B cell (primary cell): ENCODE results near the gene DCHS2. TPM values are rescaled to one million over a fixed set of nuclear protein-coding genes. Genes with fewer than 3 reads are reported as not detected.

ENCODE experiments used
- ATAC-seq: fragments of 200-7000 bp; cut with Tn5 transposase; one replicate; pipeline ENCODE4 v1.10.0; 2021; ENCODE audit warnings: low read depth, mild to moderate bottlenecking, moderate number of reproducible peaks, moderate library complexity
- CTCF ChIA-PET: fragments of 350-600 bp; sonication (Branson Sonifier 250); formaldehyde crosslinking; loops from one replicate; lab custom pipeline; 2021; ENCODE audit warnings: antibody characterized with exemption, inconsistent platforms; lab: Charles Lee
- POLR2A ChIA-PET: fragments of 350-600 bp; sonication (Branson Sonifier 250); formaldehyde crosslinking; loops from one replicate; lab custom pipeline; 2021; ENCODE audit warnings: antibody characterized with exemption; lab: Charles Lee
- DNase-seq: peaks from one replicate; pipeline ENCODE4 v3.0.0; 2013
- H2AFZ ChIP-seq: 2 replicates; pipeline ENCODE4 v1.6.1; 2012; ENCODE audit warnings: mild to moderate bottlenecking, low read depth, low read length; ENCODE audit not compliant: insufficient read depth, poor library complexity, severe bottlenecking
- H3K27ac ChIP-seq, 2 donors: 1 replicate in 1 of 2; 2 replicates in 1 of 2; pipeline ENCODE4 v1.5.1; 2012 to 2013; ENCODE audit warnings: low read length in 2 of 2, mild to moderate bottlenecking in 2 of 2, moderate library complexity in 1 of 2
- H3K27me3 ChIP-seq, 4 experiments: fragments of 200-600 bp in 1 of 4; sonication (generic) in 1 of 4; replicated peaks in 1 of 4; 1 replicate in 2 of 4; 2 replicates in 2 of 4; pipeline versions ENCODE4 v1.6.1 to v1.7.0; 2013 to 2016; ENCODE audit warnings: low read length in 3 of 4, mild to moderate bottlenecking in 2 of 4, mixed read lengths in 1 of 4, moderate library complexity in 1 of 4; ENCODE audit not compliant: insufficient read depth in 4 of 4, control insufficient read depth in 3 of 4; ENCODE audit errors: control extremely low read depth in 1 of 4
- H3K36me3 ChIP-seq, 2 experiments: replicated peaks in 1 of 2; 1 replicate in 1 of 2; 2 replicates in 1 of 2; pipeline versions ENCODE4 v1.6.1 to v1.7.1; 2013; ENCODE audit warnings: low read length in 1 of 2; ENCODE audit not compliant: insufficient read depth in 2 of 2, control insufficient read depth in 1 of 2; ENCODE audit errors: control extremely low read depth in 1 of 2, extremely low read depth in 1 of 2
- H3K4me1 ChIP-seq, 2 donors: fragments of 200-600 bp in 1 of 2; sonication (generic) in 1 of 2; 1 replicate in 1 of 2; 2 replicates in 1 of 2; pipeline versions ENCODE4 v1.5.1 to v1.6.1; 2013 to 2017; ENCODE audit warnings: low read length in 2 of 2; ENCODE audit not compliant: control insufficient read depth in 2 of 2, insufficient read depth in 2 of 2
- H3K4me2 ChIP-seq: replicated peaks from 2 replicates; pipeline ENCODE3; 2012; ENCODE audit warnings: mild to moderate bottlenecking, low read depth, low read length; ENCODE audit not compliant: poor library complexity, severe bottlenecking
- H3K4me3 ChIP-seq, 5 experiments: fragments of 200-600 bp in 1 of 5; sonication (generic) in 1 of 5; 1 replicate in 3 of 5; 2 replicates in 2 of 5; pipeline versions ENCODE4 v1.5.1 to v1.7.0; 2011 to 2016; ENCODE audit warnings: low read length in 4 of 5, mild to moderate bottlenecking in 4 of 5, low read depth in 2 of 5, control low read depth in 1 of 5, moderate library complexity in 1 of 5; ENCODE audit not compliant: insufficient read depth in 1 of 5; ENCODE audit errors: control extremely low read depth in 1 of 5, extremely low read depth in 1 of 5
- H3K79me2 ChIP-seq: fragments of 200-600 bp; sonication (generic); one replicate; pipeline ENCODE4 v1.6.0; 2016; ENCODE audit warnings: low read length; ENCODE audit not compliant: control insufficient read depth, insufficient read depth
- H3K9ac ChIP-seq: fragments of 200-600 bp; sonication (generic); 2 replicates; pipeline ENCODE4 v1.6.1; 2017; ENCODE audit warnings: mild to moderate bottlenecking, low read length, moderate library complexity
- H3K9me3 ChIP-seq, 3 donors: one replicate each; pipeline versions ENCODE4 v1.6.1 to v1.7.1; 2013; ENCODE audit warnings: low read length in 2 of 3; ENCODE audit not compliant: control insufficient read depth in 2 of 3, insufficient read depth in 1 of 3; ENCODE audit errors: control extremely low read depth in 1 of 3
- H4K20me1 ChIP-seq: 2 replicates; pipeline ENCODE4 v1.6.0; 2012; ENCODE audit warnings: mild to moderate bottlenecking, low read length; ENCODE audit not compliant: insufficient read depth, control insufficient read depth, poor library complexity, severe bottlenecking
- H3K27ac Mint-ChIP-seq: one replicate; pipeline ENCODE4 v1.8.0; 2021; ENCODE audit warnings: mixed read lengths
- H3K27me3 Mint-ChIP-seq: one replicate; pipeline ENCODE4 v1.8.0; 2021; ENCODE audit warnings: mixed read lengths
- H3K4me1 Mint-ChIP-seq: one replicate; pipeline ENCODE4 v1.8.0; 2021; ENCODE audit warnings: mixed read lengths
- H3K4me3 Mint-ChIP-seq: one replicate; pipeline ENCODE4 v1.8.0; 2021; ENCODE audit warnings: mixed read lengths
- H3K9me3 Mint-ChIP-seq: one replicate; pipeline ENCODE4 v1.8.0; 2022; ENCODE audit warnings: mixed read lengths; ENCODE audit not compliant: insufficient read depth
- CTCF ChIP-seq: fragments of 200-600 bp; IDR thresholded peaks from one replicate; pipeline ENCODE4 v1.8.0; 2022; ENCODE audit warnings: antibody characterized with exemption, mild to moderate bottlenecking
- EZH2 ChIP-seq: IDR thresholded peaks from 2 replicates; pipeline ENCODE4 v1.6.1; 2012; ENCODE audit warnings: borderline replicate concordance, low read depth, mild to moderate bottlenecking, moderate library complexity, low read length; ENCODE audit not compliant: insufficient read depth, poor library complexity, severe bottlenecking
- WGBS: methylation state at CpG from one replicate; pipeline ENCODE4 v1.1.5; 2013; ENCODE audit warnings: missing lambda C conversion rate; ENCODE audit not compliant: insufficient coverage; 5-methylcytosine and 5-hydroxymethylcytosine counted together
- intact Hi-C: fragments of 100-400 bp; cut with micrococcal nuclease; formaldehyde crosslinking; loops from one replicate; pipeline ENCODE4 v1.10.0; 2022
- polyA plus RNA-seq: library from polyadenylated mRNA; depleted of rRNA; stranded (reverse); fragments of >200 nt; gene quantifications from 2 replicates; pipeline ENCODE4 v1.2.3, GENCODE V29; 2012
- total RNA-seq, 2 donors: library from RNA; stranded (reverse); fragments of 120-200 nt in 1 of 2; gene quantifications; 1 replicate in 1 of 2; 2 replicates in 1 of 2; pipeline versions ENCODE4 v1.2.3 to v1.2.4, GENCODE V29; 2013 to 2022

The DCHS2 gene
- total and polyA plus RNA-seq, 2 donors (not counting 1 experiment from before 2014, with no cell fraction given), result 0.02 to 0.06 TPM

GRCh38 chr4:154534296-154534695 is 42.7 kb upstream of the DCHS2 start:
- H3K36me3 ChIP-seq, result peaks cover 6 to 22% of the 10 kb centered on the region in 2 experiments
- Mint-ChIP-seq H3K27ac (no peak overlapping the region), H3K9me3 (no peaks in the 10 kb centered on the region), H3K4me3 (no peak overlapping the region), H3K4me1 (no peaks in the 10 kb centered on the region), H3K27me3 (no peaks in the 10 kb centered on the region)
- no peak overlapping the region for H2AFZ ChIP-seq
- no peaks in the 10 kb centered on the region for H3K27me3 ChIP-seq
- no peak overlapping the region for H3K4me2 ChIP-seq
- intact Hi-C loops, result no loop called here
- H4K20me1 ChIP-seq, result no peaks in the 10 kb centered on the region
- POLR2A ChIA-PET, result no interaction called here
- no peaks in the 10 kb centered on the region for H3K4me1 ChIP-seq
- H3K4me3 ChIP-seq, result no peak overlapping the region
- no peaks in the 10 kb centered on the region for H3K9me3 ChIP-seq
- H3K9ac ChIP-seq, result no peak overlapping the region
- no peak overlapping the region for H3K27ac ChIP-seq
- ATAC-seq, result no peak
- DNase-seq, result no peak
- no peaks in the 10 kb centered on the region for H3K79me2 ChIP-seq
- no CpG with 5 or more reads among the region's 1 CpG for WGBS
- TF ChIP-seq CTCF, result no peak
- CTCF ChIA-PET, result interaction anchor here (1.0 to 2.3 kb wide), 2 partner anchors 16 to 25 kb away, joined by 3 to 6 read pairs; partner anchors contain the start of gene PLRG1

- H3K36me3 ChIP-seq, result no peaks in the 10 kb centered on the region
- H3K4me2 ChIP-seq, result no peak overlapping the region
- no peak overlapping the region for H3K4me3 Mint-ChIP-seq
- ATAC-seq (no peak), DNase-seq (no peak)
- no peak overlapping the region for H2AFZ ChIP-seq
- H3K9me3 Mint-ChIP-seq, result no peaks in the 10 kb centered on the region
- H3K4me3 ChIP-seq, result no peak overlapping the region
- intact Hi-C loops, result no loop called here
- H3K27ac Mint-ChIP-seq, result no peak overlapping the region
- no peaks in the 10 kb centered on the region for H3K4me1 ChIP-seq
- 76% methylated on average over 4 of the region's 4 CpGs for WGBS
- peaks cover 22% of the 10 kb centered on the region for H3K27me3 Mint-ChIP-seq
- POLR2A ChIA-PET, result no interaction called here
- no peaks in the 10 kb centered on the region for H3K9me3 ChIP-seq
- TF ChIP-seq EZH2, result no peak
- no peaks in the 10 kb centered on the region for H4K20me1 ChIP-seq
- no peaks in the 10 kb centered on the region for H3K79me2 ChIP-seq
- H3K9ac ChIP-seq, result no peak overlapping the region
- no peak overlapping the region for H3K27ac ChIP-seq
- peaks cover 2% of the 10 kb centered on the region for H3K4me1 Mint-ChIP-seq
- peaks cover 0 to 7% (median 2%) of the 10 kb centered on the region in 4 experiments for H3K27me3 ChIP-seq
- CTCF ChIA-PET, result no interaction called here
Measured at GRCh38 chr4:154529728-154530519, 38.3 kb upstream of the DCHS2 start.
